ENCODE measurements around the gene MRPS17.

DNA sequence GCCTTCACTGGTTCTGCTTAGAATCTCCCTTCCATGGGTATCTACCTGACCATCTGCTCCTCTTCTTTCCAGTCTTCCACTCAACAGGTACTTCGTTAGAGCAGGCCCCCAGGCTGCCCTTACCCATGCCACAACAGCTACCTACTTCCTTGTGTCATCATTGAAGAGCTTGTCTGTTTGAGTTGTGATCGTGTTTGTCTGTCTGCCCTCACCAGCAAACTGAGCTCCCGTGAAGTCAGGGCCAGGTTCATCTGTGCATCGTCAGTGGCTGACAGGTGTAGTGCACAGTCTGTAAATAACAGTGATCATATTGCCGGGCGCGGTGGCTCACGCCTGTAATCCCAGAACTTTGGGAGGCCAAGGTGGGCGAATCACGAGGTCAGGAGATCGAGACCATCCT lies 17.7 kb downstream of the MRPS17 start:
- TF ChIP-seq, protein P1, sequence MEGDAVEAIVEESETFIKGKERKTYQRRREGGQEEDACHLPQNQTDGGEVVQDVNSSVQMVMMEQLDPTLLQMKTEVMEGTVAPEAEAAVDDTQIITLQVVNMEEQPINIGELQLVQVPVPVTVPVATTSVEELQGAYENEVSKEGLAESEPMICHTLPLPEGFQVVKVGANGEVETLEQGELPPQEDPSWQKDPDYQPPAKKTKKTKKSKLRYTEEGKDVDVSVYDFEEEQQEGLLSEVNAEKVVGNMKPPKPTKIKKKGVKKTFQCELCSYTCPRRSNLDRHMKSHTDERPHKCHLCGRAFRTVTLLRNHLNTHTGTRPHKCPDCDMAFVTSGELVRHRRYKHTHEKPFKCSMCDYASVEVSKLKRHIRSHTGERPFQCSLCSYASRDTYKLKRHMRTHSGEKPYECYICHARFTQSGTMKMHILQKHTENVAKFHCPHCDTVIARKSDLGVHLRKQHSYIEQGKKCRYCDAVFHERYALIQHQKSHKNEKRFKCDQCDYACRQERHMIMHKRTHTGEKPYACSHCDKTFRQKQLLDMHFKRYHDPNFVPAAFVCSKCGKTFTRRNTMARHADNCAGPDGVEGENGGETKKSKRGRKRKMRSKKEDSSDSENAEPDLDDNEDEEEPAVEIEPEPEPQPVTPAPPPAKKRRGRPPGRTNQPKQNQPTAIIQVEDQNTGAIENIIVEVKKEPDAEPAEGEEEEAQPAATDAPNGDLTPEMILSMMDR (IDR thresholded peaks at IDR 0.05), result no peak
- no peak for TF ChIP-seq POLR2AphosphoS5 (IDR thresholded peaks at IDR 0.05)
